Ishikawa (cell line): ENCODE data around the gene DDX31.

ENCODE experiments used
- CEBPB ChIP-seq: IDR thresholded peaks from 2 replicates; pipeline ENCODE4 v1.6.1; 2012
- EGR1 ChIP-seq: IDR thresholded peaks from 2 replicates; pipeline ENCODE4 v1.6.1; 2012
- EP300 ChIP-seq: IDR thresholded peaks from 2 replicates; pipeline ENCODE4 v1.6.1; 2012; ENCODE audit warnings: borderline replicate concordance
- NFIC ChIP-seq: IDR thresholded peaks from 2 replicates; pipeline ENCODE4 v1.6.1; 2012
- RAD21 ChIP-seq: IDR thresholded peaks from 2 replicates; pipeline ENCODE4 v1.6.1; 2012; ENCODE audit warnings: low read depth
- TEAD4 ChIP-seq: IDR thresholded peaks from 2 replicates; pipeline ENCODE4 v1.6.1; 2012
- USF1 ChIP-seq: IDR thresholded peaks from 2 replicates; pipeline ENCODE4 v1.6.1; 2012
- YY1 ChIP-seq: IDR thresholded peaks from 2 replicates; pipeline ENCODE4 v1.6.1; 2012; ENCODE audit warnings: low read depth
- ZBTB7A ChIP-seq: IDR thresholded peaks from 2 replicates; pipeline ENCODE4 v1.6.1; 2012; ENCODE audit warnings: low read depth

DNA sequence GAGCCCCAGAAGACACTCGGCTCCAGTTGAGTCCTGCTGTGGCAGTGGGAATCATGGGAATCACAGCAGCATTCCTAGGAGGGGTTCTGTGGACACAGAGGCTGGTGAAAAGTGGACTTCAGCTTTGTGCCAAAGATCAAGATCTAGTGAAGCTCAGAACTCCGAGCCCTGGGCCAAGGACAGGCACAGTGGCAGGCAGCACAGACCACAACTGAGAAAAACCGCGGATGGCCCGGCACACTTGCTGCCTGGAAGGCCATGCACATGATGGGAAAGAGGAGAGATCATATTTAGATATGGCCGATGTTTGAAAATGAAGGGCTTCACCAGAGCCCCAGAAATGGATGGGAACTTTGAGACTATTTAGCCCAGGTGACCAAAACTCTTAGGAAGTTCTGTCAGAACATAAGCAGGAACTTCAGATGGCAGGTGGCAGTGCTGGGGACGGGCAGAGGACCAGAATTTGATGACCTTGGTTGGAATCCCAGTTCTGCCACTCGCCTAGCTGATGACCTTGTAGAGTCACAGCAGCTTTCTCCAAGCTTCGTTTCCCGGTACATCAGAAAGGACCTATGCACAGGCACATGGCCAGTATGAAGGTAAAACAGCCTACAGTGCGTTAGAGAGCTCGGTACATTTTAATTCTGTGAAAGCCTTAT, 69.3 kb downstream of the DDX31 start:
- TF ChIP-seq RAD21 (no peak), USF1 (no peak), CEBPB (no peak), TEAD4 (no peak), EP300 (no peak), ZBTB7A (no peak), NFIC (no peak), YY1 (no peak), EGR1 (no peak)
